ENCODE results near the gene LAMA3.

The LAMA3 gene

DNA sequence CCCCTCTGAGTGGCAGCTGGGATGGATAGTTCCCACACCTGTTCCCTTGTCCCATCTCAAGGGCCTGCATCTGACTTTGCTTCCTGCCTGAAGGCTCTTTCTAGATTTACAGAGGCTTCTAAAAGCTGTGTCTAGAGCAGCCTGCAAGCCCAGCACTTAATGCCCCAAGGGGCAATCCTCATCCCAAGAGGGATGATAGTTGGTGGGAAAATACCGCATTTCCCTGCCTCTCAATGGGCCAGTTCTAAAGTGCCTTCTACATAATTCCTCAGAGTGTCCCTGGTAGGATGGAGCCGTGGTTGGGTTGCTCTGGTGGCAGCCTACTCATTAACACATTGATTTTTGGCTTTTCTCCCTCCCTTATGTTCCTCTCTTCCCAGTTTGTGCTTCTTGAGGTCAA, 29.5 kb downstream of the LAMA3 start:
- H3K4me3 ChIP-seq (ENCODE audit: low read length), result no peak overlapping the region
- no peak for TF ChIP-seq CTCF (conservative IDR thresholded peaks at IDR 0.05; ENCODE audit: low read depth, low read length)
- no peak for DNase-seq (ENCODE audit: low read depth)

DNA sequence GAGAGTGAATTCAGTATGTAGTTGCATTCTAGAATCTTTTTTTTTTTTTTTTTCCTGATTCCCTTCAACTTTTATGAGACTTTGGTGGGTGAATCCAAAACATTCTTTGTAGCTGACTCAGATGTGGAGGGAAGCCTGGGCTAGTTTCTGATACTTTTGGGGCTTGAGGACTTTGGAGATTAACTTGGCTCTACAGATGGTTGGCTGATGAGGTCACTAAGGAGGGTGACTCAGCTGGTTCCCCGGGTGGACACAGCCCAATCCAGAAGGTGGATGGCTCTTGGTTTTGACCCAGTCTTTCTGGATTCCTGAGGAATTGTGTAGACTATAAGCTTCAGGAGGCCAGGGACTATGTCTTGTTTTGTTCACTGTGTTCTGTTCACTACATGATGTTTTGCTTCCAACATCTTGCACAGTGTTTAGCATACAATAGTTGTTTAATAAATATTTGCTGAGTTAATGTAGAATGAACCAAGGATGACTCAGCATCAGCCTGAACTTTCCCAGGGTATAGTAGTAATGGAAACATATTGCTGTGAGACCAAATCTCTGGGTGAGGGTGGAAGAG, 30.5 kb downstream of the LAMA3 start:
- TF ChIP-seq CTCF (conservative IDR thresholded peaks at IDR 0.05; ENCODE audit: low read depth, low read length), result no peak
- DNase-seq (ENCODE audit: low read depth), result peak; percentile 97
- H3K4me3 ChIP-seq (ENCODE audit: low read length), result no peak overlapping the region

DNA sequence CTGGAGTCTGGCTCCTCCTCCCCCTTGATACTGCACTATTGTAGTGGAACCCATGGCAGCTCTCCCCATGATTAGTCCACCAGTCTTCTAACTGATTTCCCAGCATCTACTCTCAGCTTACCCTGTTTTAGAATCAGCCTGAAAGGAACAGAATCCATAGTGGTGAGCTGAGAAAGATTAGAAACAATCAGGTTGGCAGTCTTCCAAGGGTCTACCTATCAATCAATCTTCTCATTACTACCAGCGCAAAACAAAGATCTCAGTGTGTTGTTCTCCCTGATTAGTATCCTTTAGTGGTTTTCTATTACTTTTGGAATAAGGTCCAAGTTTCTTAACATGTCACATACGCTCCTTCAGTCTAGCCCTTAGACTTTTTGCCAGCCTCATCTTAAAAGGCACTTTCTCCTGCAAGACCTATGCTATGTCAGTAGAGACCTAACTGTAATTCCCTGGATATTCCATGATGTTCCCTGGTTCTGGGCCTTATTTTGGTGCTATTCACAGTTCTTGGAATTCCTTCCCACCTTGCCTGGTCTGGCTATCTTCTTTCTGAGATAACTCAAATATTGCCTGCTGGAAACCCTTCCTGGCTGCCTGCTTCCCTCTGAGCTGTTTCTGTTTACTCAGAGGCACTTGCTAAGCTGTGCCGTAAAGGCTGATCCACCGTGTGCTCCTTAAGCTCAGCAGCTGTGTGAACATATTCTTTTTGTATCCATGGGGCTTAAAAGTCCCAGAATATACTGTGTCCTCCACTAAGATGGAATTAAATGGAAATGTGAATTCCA, 32.6 kb downstream of the LAMA3 start:
- TF ChIP-seq CTCF (conservative IDR thresholded peaks at IDR 0.05; ENCODE audit: low read depth, low read length), result no peak
- no peak overlapping the region for H3K4me3 ChIP-seq (ENCODE audit: low read length)
- peak; percentile 86 for DNase-seq (ENCODE audit: low read depth)

DNA sequence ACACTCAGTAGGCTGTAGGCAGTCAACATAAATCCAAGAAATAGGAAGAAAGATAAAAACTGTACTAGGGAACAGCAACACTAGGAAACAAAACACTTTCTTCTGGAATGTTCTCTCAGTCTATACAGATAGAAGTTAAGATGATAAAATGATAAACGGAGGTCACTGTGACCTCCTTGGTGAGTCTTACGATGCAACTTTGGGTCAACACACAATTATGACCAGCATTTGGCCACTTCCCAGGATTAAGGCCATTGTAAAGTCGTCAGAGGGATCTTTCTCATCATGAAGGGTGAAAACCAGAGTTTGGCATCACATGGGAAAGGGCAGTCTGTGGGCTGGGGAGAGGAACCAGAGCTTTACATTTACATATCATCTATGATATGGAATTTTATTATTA, 33.4 kb downstream of the LAMA3 start:
- TF ChIP-seq CTCF (conservative IDR thresholded peaks at IDR 0.05; ENCODE audit: low read depth, low read length), result no peak
- H3K4me3 ChIP-seq (ENCODE audit: low read length), result no peak overlapping the region
- DNase-seq (ENCODE audit: low read depth), result no peak

DNA sequence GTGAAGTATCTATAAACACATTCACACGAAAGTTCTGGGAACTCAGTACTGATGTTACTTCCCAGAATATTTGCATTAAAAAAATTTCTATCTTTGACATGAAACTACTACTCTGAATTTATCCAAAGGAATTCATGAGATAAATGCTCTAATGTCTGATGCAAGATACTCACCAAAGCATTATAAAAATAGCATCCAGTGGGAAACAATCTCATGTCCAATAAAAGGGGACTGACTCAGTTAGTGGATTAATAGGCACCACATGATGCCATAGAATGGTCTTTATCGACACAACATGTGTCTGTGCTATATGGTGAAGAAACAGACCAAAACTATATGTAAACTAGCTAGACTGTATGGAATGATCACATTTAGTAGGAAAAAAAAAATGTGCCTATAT, 33.9 kb downstream of the LAMA3 start:
- TF ChIP-seq CTCF (conservative IDR thresholded peaks at IDR 0.05; ENCODE audit: low read depth, low read length), result no peak
- no peak overlapping the region for H3K4me3 ChIP-seq (ENCODE audit: low read length)
- DNase-seq (ENCODE audit: low read depth), result no peak

GRCh38 chr18:23724681-23725080, 35.4 kb downstream of the LAMA3 start:
- no peak for TF ChIP-seq CTCF (conservative IDR thresholded peaks at IDR 0.05; ENCODE audit: low read depth, low read length)
- no peak for DNase-seq (ENCODE audit: low read depth)
- no peak overlapping the region for H3K4me3 ChIP-seq (ENCODE audit: low read length)

DNA sequence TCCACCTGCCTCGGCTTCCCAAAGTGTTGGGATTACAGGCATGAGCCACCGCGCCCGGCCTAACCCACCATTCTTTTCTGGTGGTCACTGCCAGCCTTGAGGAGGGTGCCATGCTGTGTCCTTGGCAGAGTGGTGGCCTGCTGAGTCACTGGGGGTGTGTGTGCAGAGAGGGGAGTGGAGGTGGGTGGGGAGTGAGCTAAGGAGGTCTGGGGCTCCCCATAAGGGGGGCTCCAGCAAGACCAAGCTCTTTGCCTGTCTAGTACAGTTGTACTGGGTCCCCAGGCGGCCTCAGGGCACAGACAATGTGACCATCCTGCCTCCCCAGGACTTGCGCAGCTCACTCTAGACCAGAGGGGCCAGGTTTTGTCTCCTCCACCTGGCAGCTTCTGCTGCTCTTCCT, 36.1 kb downstream of the LAMA3 start:
- no peak for TF ChIP-seq CTCF (conservative IDR thresholded peaks at IDR 0.05; ENCODE audit: low read depth, low read length)
- no peak overlapping the region for H3K4me3 ChIP-seq (ENCODE audit: low read length)
- DNase-seq (ENCODE audit: low read depth), result no peak

Data from retinal pigment epithelial cell (primary cell).